ENCODE measurements around the gene RAB40C. TPM values are rescaled to one million over a fixed set of nuclear protein-coding genes. Genes with fewer than 3 reads are reported as not detected.

The RAB40C gene
- total RNA-seq, 1 experiment from 2014 or later, result 30.7 TPM

GRCh38 chr16:666572-666971 lies 76.7 kb downstream of the RAB40C start:
- Histone ChIP-seq H3K4me1 (ENCODE audit: control insufficient read depth, insufficient read depth, low read length) (peaks cover 10% of the 10 kb centered on the region), H3K27me3 (ENCODE audit: control insufficient read depth, insufficient read depth, low read length) (no peaks in the 10 kb centered on the region), H3K4me3 (ENCODE audit: low read depth in 2 of 2, low read length in 2 of 2) (no peak overlapping the region), H3K27ac (ENCODE audit: low read length) (no peak overlapping the region), H3K36me3 (ENCODE audit: control insufficient read depth, insufficient read depth, low read length) (peaks cover 3% of the 10 kb centered on the region; the same call in 1 of the 2 replicates), H3K9me3 (ENCODE audit: control insufficient read depth, insufficient read depth, low read depth, low read length) (no peaks in the 10 kb centered on the region)
- no TSS peak for BruUV-seq (replicated peaks)
- TF ChIP-seq TCF7L2 (IDR thresholded peaks at IDR 0.05; ENCODE audit: low read depth, low read length) (no peak), POLR2AphosphoS5 (IDR thresholded peaks at IDR 0.05; ENCODE audit: low read depth, low read length) (no peak), SIN3A (IDR thresholded peaks at IDR 0.05; ENCODE audit: borderline replicate concordance, insufficient read depth, low read depth, low read length) (no peak), CTCF (IDR thresholded peaks at IDR 0.05) (no peak), REST (IDR thresholded peaks at IDR 0.05; ENCODE audit: insufficient read depth in 1 of 2, low read depth in 2 of 2, low read length in 1 of 2) (no peak)
- DNase-seq (ENCODE audit: low read depth, low spot score) (no peak), ATAC-seq (no peak)
- POLR2A ChIA-PET, result no interaction called here
- CTCF ChIA-PET, result no interaction called here
- in situ Hi-C loops (cut with HindIII; ENCODE audit: low pct_unique_long_range_greater_than_20kb, low sequenced_read_pairs), result no loop called here
- intact Hi-C loops (cut with micrococcal nuclease; ENCODE audit: unreplicated experiment), result no loop called here

DNA sequence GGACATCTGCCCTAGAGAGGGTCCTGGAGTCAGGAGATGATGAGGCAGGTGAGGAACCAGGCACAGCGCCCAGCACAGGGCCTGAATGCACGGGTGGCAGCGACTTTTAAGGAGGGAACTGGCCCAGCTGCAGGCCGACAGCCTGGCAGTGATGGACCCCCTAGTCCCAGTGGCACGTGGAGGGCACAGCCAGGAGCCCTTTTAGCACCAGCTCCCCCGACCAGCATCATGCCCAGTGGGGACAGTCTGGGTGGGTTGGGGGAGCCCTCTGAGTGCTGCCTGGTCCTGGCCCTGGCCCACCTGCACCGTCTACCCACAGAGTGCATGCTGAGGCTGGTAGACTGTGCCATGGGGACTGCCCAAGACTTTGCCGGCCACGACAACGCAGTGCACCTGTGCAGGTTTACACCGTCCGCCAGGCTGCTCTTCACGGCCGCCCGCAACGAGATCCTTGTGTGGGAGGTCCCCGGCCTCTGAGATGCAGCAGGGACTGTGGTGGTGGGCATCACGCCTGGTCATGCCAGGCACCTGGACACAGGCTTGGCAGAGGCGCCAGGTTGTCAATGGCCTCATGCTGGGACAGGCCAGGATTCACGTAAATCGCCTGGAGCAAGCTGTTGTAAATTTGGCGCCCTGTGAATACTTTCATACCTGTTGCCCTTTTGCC lies 77.4 kb downstream of the RAB40C start:
- ChIA-PET CTCF (interaction anchor here (0.5 to 1.3 kb wide), 3 partner anchors 14 to 1038 kb away, joined by 3 to 6 read pairs (median 6); no protein-coding TSS in a partner anchor), POLR2A (no interaction called here)
- H3K27ac ChIP-seq (ENCODE audit: low read length), result peak overlapping the region; percentile 71
- peaks cover 3% of the 10 kb centered on the region; the same call in 1 of the 2 replicates for H3K36me3 ChIP-seq (ENCODE audit: control insufficient read depth, insufficient read depth, low read length)
- peak overlapping the region in 1 of 2 experiments; percentile 15; a peak in 1 of 4 replicates for H3K4me3 ChIP-seq (ENCODE audit: low read depth in 2 of 2, low read length in 2 of 2)
- ATAC-seq, result no peak
- BruUV-seq (replicated peaks), result no TSS peak
- intact Hi-C loops (cut with micrococcal nuclease; ENCODE audit: unreplicated experiment), result no loop called here
- no peaks in the 10 kb centered on the region for H3K9me3 ChIP-seq (ENCODE audit: control insufficient read depth, insufficient read depth, low read depth, low read length)
- in situ Hi-C loops (cut with HindIII; ENCODE audit: low pct_unique_long_range_greater_than_20kb, low sequenced_read_pairs), result no loop called here
- no peaks in the 10 kb centered on the region for H3K27me3 ChIP-seq (ENCODE audit: control insufficient read depth, insufficient read depth, low read length)
- H3K4me1 ChIP-seq (ENCODE audit: control insufficient read depth, insufficient read depth, low read length), result peaks cover 10% of the 10 kb centered on the region
- no peak for DNase-seq (ENCODE audit: low read depth, low spot score)
- no peak for TF ChIP-seq POLR2AphosphoS5 (IDR thresholded peaks at IDR 0.05; ENCODE audit: low read depth, low read length)
- no peak for TF ChIP-seq SIN3A (IDR thresholded peaks at IDR 0.05; ENCODE audit: borderline replicate concordance, insufficient read depth, low read depth, low read length)
- TF ChIP-seq REST (IDR thresholded peaks at IDR 0.05; ENCODE audit: insufficient read depth in 1 of 2, low read depth in 2 of 2, low read length in 1 of 2), result no peak
- TF ChIP-seq CTCF (IDR thresholded peaks at IDR 0.05), result no peak
- no peak for TF ChIP-seq TCF7L2 (IDR thresholded peaks at IDR 0.05; ENCODE audit: low read depth, low read length)
